Fibroblast of gingiva (primary cell): ENCODE data around the gene HRH2.
"Not testable (repeated sequence)": the region's sequence is repeated elsewhere in the genome, so short reads cannot be mapped to it uniquely, and the experiment has no call there.

Experiments
- DNase-seq: peaks from one replicate; pipeline ENCODE4 v3.0.0-alpha.2; 2011; ENCODE audit warnings: low read depth

HRH2 gene

GRCh38 chr5:175741556-175741955 is 83.7 kb downstream of the HRH2 start:
- no peak for DNase-seq

GRCh38 chr5:175742290-175742994 is 84.6 kb downstream of the HRH2 start:
- DNase-seq, result no peak

- DNase-seq, result no peak
Measured at GRCh38 chr5:175743676-175744210, 85.9 kb downstream of the HRH2 start.

DNA sequence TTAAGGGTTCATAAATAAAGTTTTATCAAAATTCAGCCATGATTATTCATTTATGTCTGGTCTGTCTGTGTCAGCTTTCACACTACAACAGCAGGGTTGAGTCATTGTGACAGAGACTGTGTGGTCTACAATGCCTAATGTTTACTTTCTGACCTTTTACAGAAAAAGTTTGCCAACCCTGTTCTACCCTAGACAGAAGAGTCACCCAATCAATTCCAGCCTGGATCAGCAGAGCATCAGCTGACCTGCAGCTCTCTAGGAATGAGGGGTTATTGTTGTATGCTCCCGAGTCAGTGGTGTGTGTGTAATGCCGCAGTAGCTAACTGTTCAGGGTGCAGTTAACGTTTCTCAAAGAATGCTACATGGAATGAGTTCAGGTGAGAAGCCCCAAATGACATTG is 87.3 kb downstream of the HRH2 start:
- no peak for DNase-seq

DNA sequence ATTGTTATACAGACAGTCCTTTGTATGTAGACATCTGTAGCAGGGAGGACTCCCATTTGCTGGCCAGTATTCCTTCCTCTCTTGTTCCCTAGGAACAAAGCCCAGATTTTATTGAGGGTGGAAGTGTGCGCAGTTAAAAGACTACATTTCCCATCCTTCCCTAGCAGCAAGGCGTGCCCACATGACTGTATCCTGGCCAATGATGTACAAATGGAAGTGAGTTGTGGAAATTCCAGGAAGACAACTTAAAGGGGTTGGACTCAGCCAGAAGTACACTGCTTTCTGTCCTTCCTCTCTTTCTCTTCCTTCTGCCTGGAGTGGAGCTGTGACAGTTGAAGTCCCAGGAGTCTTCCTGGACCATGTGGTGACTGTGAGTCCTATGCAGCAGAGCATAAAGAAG is 89.0 kb downstream of the HRH2 start:
- no peak for DNase-seq

GRCh38 chr5:175747539-175748060 is 89.7 kb downstream of the HRH2 start:
- DNase-seq, result no peak

DNA sequence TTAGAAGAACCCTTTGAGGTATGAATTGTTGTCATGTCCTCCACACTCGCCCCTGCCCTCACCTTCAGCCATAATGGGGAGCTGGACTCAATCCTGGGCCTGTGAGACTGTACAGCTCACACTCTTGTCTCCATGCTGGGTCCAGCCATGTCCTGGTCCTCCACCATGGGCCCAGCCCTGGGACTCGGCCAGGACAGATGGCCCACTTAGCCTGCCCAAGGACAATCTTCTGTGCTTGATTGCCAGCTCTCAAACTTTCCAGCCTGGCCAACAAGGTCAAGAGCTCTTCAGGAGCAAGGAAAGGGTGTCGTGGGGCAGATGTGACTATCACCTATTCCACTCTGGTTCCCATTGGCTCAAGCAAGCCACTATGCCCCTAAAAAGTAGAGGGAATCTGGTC is 90.8 kb downstream of the HRH2 start:
- no peak for DNase-seq

DNA sequence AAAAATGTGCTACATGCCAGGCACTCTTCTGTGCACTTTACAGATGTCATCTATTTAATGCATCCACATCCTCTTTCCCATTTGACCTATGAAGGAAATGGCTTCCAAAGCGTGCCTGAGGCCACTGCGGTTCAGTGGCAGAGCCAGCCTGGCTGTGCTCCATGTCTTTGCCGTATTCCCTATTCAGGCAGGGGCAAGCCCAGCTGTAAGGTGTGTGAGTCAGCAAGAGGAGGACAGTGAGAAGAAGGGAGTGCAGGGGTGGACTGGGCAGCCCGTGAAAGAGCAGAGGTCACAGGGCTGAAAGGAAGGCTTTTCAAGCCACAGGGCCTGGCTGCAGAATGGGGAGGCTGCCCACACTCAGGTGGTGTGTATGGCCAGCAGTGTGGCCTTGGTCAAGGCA is 91.7 kb downstream of the HRH2 start:
- no peak for DNase-seq

DNA sequence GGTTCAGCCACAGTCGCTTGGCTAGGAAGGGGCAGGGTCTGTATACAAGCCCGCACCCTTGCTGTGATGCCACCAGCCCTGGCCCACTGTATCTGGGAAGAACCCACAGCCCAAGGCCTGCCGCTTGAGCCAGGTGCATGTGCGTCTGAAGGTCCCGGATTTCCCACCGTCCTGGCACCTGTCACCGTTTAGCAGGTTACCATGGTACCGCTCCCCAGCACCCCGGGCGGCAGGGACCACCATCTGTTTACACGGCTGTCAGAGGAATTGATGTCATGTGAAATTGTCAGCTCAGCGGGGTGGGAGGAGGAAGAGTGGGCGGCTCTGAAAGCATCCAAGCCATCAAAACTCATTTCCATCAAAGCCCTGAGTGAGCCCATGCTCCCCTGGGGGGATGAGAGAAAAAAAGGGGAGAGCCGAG is 92.7 kb downstream of the HRH2 start:
- DNase-seq, result no peak

DNA sequence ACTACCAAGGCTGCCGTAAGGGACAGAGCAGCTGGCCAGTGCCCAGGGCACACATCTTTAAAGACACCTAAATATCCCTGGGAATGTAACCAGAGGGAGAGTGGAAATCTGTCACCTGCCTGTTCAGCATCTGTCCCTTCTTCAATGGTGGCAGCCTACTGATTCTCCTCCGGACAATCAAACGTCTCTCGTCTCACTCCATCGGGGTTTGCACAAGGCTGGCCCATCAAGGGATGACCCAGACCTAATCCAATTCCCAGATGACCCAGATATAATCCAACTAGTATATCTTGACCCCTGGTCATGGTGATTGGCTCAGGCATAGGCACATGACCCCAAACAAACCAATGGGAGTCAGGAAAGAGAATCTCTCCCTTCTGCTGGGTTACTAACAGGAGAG is 93.5 kb downstream of the HRH2 start:
- no peak for DNase-seq

GRCh38 chr5:175752826-175753535 is 95.1 kb downstream of the HRH2 start:
- no peak for DNase-seq

DNA sequence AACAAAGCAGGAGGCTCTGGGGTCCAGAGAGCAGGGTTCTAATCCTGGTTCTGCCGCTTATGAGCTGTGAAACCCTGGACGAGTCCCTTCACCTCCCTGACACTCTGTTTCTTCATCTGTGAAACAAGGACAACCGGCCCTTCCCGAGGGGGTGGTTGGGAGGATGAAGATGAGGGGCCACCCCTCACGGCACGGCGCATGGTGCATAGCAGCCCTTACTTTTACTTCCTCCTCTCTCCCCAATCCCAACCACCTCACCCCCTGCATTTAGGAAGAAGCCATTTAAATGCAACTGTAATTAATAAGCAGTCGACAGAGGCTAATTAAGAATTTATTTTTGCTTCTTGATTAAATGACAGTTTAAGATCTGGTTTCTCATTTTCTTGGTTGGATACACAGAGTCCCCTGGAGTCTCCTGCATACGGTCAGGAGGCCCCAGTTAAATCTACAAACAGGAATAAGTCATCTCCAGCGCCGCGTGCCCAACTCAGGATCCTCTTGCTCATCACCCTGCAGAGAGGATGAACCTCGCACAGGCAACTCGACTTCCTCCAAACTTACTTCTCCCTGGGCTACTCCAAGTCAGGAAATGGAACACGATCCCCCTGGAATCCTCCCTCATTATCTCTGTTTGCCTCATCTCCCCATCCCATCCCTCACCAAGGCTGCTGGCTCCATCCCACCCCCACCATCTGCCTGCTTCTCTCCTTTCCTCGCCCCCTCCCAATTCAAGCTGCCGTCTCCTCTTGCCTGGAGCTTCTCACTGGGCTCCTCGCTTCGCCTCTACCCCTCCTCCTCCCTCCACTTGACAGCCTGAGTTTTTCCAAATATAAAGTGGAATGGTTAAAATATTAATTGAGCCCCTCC is 95.9 kb downstream of the HRH2 start:
- DNase-seq, result no peak

GRCh38 chr5:175759991-175760390 is 102.1 kb downstream of the HRH2 start:
- DNase-seq, result not testable (repeated sequence)
